Posterior cingulate gyrus (tissue), 11 donors: Measurements from ENCODE around the gene C19orf73.
"Not testable (repeated sequence)": the region's sequence is repeated elsewhere in the genome, so short reads cannot be mapped to it uniquely, and the experiment has no call there.

Source experiments
- DNase-seq, 10 donors: peaks; one replicate each; pipeline versions ENCODE4 v3.0.0 to v3.0.0-alpha.2; 2020 to 2021; ENCODE audit warnings: mixed read lengths in 3 of 10
- intact Hi-C: fragments of 100-400 bp; cut with DNase I; formaldehyde crosslinking; loops from one replicate; pipeline ENCODE4 v1.15.1; 2023

Gene C19orf73

GRCh38 chr19:49149652-49150105 is 30.7 kb upstream of the C19orf73 start:
- peak; percentile 60 to 96 (median 76) for DNase-seq
- intact Hi-C loops = loop anchor here (5.0 kb wide), 2 partner anchors 52 to 58 kb away; no protein-coding TSS in a partner anchor

GRCh38 chr19:49148784-49149651 is 30.1 kb upstream of the C19orf73 start:
- intact Hi-C loops = loop anchor here (5.0 kb wide), 2 partner anchors 52 to 58 kb away; no protein-coding TSS in a partner anchor
- peak; percentile 73 to 99 (median 89) for DNase-seq

- intact Hi-C loops = loop anchor here (5.0 kb wide), 2 partner anchors 51 to 59 kb away; no protein-coding TSS in a partner anchor
- peak in 2 of 10 donors; percentile 39 to 58 for DNase-seq
Observed at GRCh38 chr19:49148044-49148682, 29.2 kb upstream of the C19orf73 start.

GRCh38 chr19:49146408-49146770 is 27.4 kb upstream of the C19orf73 start:
- peak in 3 of 10 donors; percentile 32 to 89 (median 40) for DNase-seq
- intact Hi-C loops = loop anchor here (5.0 kb wide), 2 partner anchors 49 to 61 kb away; no protein-coding TSS in a partner anchor

GRCh38 chr19:49145573-49146407 is 26.8 kb upstream of the C19orf73 start:
- peak; percentile 70 to 97 (median 84) for DNase-seq
- intact Hi-C loops = loop anchor here (5.0 kb wide), 2 partner anchors 48 to 62 kb away; no protein-coding TSS in a partner anchor

GRCh38 chr19:49142866-49143335 is 24.0 kb upstream of the C19orf73 start:
- intact Hi-C loops = no loop called here
- peak; percentile 79 to 98 (median 87) for DNase-seq

GRCh38 chr19:49141352-49141751 is 22.4 kb upstream of the C19orf73 start:
- intact Hi-C loops = no loop called here
- DNase-seq = no peak

GRCh38 chr19:49140951-49141350 is 22.0 kb upstream of the C19orf73 start:
- DNase-seq = no peak
- intact Hi-C loops = no loop called here

GRCh38 chr19:49136771-49137171 is 17.8 kb upstream of the C19orf73 start:
- no peak for DNase-seq

GRCh38 chr19:49135686-49136085 is 16.7 kb upstream of the C19orf73 start:
- intact Hi-C loops = no loop called here
- no peak for DNase-seq

More at GRCh38 chr19:49136771-49137171, 17.8 kb upstream of the C19orf73 start:
- intact Hi-C loops = no loop called here

- intact Hi-C loops = no loop called here
- no peak for DNase-seq
Observed at GRCh38 chr19:49133621-49134454, 14.9 kb upstream of the C19orf73 start.

GRCh38 chr19:49132974-49133609 is 14.1 kb upstream of the C19orf73 start:
- no peak for DNase-seq
- intact Hi-C loops = no loop called here

GRCh38 chr19:49130325-49130724 is 11.4 kb upstream of the C19orf73 start:
- DNase-seq = peak in 5 of 10 donors; percentile 27 to 90 (median 54)
- intact Hi-C loops = no loop called here

GRCh38 chr19:49129238-49129583 is 10.3 kb upstream of the C19orf73 start:
- DNase-seq = no peak
- intact Hi-C loops = no loop called here

GRCh38 chr19:49128545-49129237 is 9.7 kb upstream of the C19orf73 start:
- intact Hi-C loops = no loop called here
- no peak for DNase-seq

- intact Hi-C loops = no loop called here
- DNase-seq = peak; percentile 94 to 99 (median 96)
Observed at GRCh38 chr19:49127674-49128544, 9.0 kb upstream of the C19orf73 start.

GRCh38 chr19:49127225-49127624 is 8.3 kb upstream of the C19orf73 start:
- intact Hi-C loops, DNase-seq: not testable (repeated sequence)
